Glutamatergic neuron (in vitro differentiated cells): ENCODE measurements around the gene MYEF2. TPM values are rescaled to one million over a fixed set of nuclear protein-coding genes. Genes with fewer than 3 reads are reported as not detected.

ENCODE experiments used
- DNase-seq: peaks from one replicate; pipeline ENCODE4 v3.0.0; 2022
- H3K27ac Mint-ChIP-seq: one replicate; pipeline ENCODE4 v1.8.0; 2020; ENCODE audit warnings: mild to moderate bottlenecking, mixed read lengths, inconsistent platforms; ENCODE audit not compliant: unreplicated experiment
- H3K27me3 Mint-ChIP-seq: one replicate; pipeline ENCODE4 v1.8.0; 2020; ENCODE audit warnings: mild to moderate bottlenecking, moderate library complexity, mixed read lengths, inconsistent platforms; ENCODE audit not compliant: unreplicated experiment
- H3K36me3 Mint-ChIP-seq: one replicate; pipeline ENCODE4 v1.8.0; 2020; ENCODE audit warnings: mild to moderate bottlenecking, mixed read lengths, inconsistent platforms; ENCODE audit not compliant: unreplicated experiment
- H3K4me1 Mint-ChIP-seq: one replicate; pipeline ENCODE4 v1.8.0; 2020; ENCODE audit warnings: mild to moderate bottlenecking, low read depth, mixed read lengths, inconsistent platforms; ENCODE audit not compliant: unreplicated experiment
- H3K4me3 Mint-ChIP-seq: one replicate; pipeline ENCODE4 v1.8.0; 2020; ENCODE audit warnings: mild to moderate bottlenecking, mixed read lengths, inconsistent platforms; ENCODE audit not compliant: unreplicated experiment
- H3K9me3 Mint-ChIP-seq: one replicate; pipeline ENCODE4 v1.8.0; 2020; ENCODE audit warnings: mild to moderate bottlenecking, moderate library complexity, mixed read lengths, inconsistent platforms; ENCODE audit not compliant: unreplicated experiment
- CTCF ChIP-seq: fragments of 200-600 bp; sonication (generic); IDR thresholded peaks from one replicate; pipeline ENCODE4 v1.5.0; 2021; ENCODE audit not compliant: partially characterized antibody, unreplicated experiment
- total RNA-seq: library from RNA; stranded (reverse); fragmentation: NEBNext Ultra II Directional; extraction: Animal tissue kit (Norgen Biotek cat#: 25700); gene quantifications from one replicate; pipeline ENCODE4 v1.2.1, GENCODE V29; 2021; ENCODE audit not compliant: unreplicated experiment

MYEF2 gene
- total RNA-seq, 1 donor from 2014 or later = 245 TPM

GRCh38 chr15:48089702-48090101, 88.4 kb downstream of the MYEF2 start:
- no peak for DNase-seq
- no peaks in the 10 kb centered on the region for H3K27me3 Mint-ChIP-seq
- no peak for TF ChIP-seq CTCF

GRCh38 chr15:48087844-48088243, 90.3 kb downstream of the MYEF2 start:
- no peak overlapping the region for H3K4me3 Mint-ChIP-seq
- TF ChIP-seq CTCF = no peak
- H3K27me3 Mint-ChIP-seq = peaks cover 4% of the 10 kb centered on the region
- H3K4me1 Mint-ChIP-seq = peaks cover 3% of the 10 kb centered on the region
- peaks cover 4% of the 10 kb centered on the region for H3K36me3 Mint-ChIP-seq
- no peak for DNase-seq
- H3K9me3 Mint-ChIP-seq = no peaks in the 10 kb centered on the region
- H3K27ac Mint-ChIP-seq = no peak overlapping the region

More at GRCh38 chr15:48089702-48090101, 88.4 kb downstream of the MYEF2 start:
- Mint-ChIP-seq H3K27ac (no peak overlapping the region), H3K9me3 (no peaks in the 10 kb centered on the region), H3K4me3 (no peak overlapping the region), H3K4me1 (no peaks in the 10 kb centered on the region), H3K36me3 (peaks cover 4% of the 10 kb centered on the region)

GRCh38 chr15:48086576-48086975, 91.5 kb downstream of the MYEF2 start:
- TF ChIP-seq CTCF = no peak
- no peak for DNase-seq
- H3K4me3 Mint-ChIP-seq = no peak overlapping the region
- no peak overlapping the region for H3K27ac Mint-ChIP-seq
- H3K36me3 Mint-ChIP-seq = peaks cover 4% of the 10 kb centered on the region
- peaks cover 3% of the 10 kb centered on the region for H3K9me3 Mint-ChIP-seq
- peaks cover 3% of the 10 kb centered on the region for H3K4me1 Mint-ChIP-seq
- peaks cover 4% of the 10 kb centered on the region for H3K27me3 Mint-ChIP-seq

DNA sequence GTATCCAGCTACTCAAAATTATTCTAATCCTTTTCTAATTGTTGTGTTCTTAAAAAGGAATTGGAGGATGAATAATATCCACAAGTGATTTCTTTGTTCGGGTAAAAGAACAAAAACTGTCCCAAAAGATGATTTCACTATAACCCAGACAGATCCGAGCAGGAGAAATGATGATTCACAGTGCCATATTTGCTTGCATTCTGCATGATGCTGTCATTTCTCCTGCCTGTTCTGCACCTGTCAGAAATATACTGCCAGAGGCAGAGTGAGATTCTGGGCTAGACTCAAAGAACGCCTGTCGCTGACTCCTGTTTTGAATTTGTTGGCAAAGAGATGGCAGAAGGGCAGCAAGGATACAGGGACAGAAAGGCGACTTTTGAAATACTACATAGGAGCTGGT, 92.0 kb downstream of the MYEF2 start:
- peaks cover 4% of the 10 kb centered on the region for H3K36me3 Mint-ChIP-seq
- peaks cover 3% of the 10 kb centered on the region for H3K9me3 Mint-ChIP-seq
- DNase-seq = no peak
- H3K4me1 Mint-ChIP-seq = peaks cover 3% of the 10 kb centered on the region
- H3K4me3 Mint-ChIP-seq = no peak overlapping the region
- no peak overlapping the region for H3K27ac Mint-ChIP-seq
- no peak for TF ChIP-seq CTCF
- H3K27me3 Mint-ChIP-seq = peaks cover 4% of the 10 kb centered on the region

GRCh38 chr15:48085591-48085930, 92.5 kb downstream of the MYEF2 start:
- TF ChIP-seq CTCF = no peak
- DNase-seq = no peak
- Mint-ChIP-seq H3K4me3 (no peak overlapping the region), H3K36me3 (peaks cover 4% of the 10 kb centered on the region), H3K27me3 (peaks cover 4% of the 10 kb centered on the region), H3K9me3 (peaks cover 3% of the 10 kb centered on the region), H3K4me1 (peaks cover 3% of the 10 kb centered on the region), H3K27ac (no peak overlapping the region)
